Hematopoietic multipotent progenitor cell (in vitro differentiated cells): ENCODE results near the gene NFATC1. TPM values are rescaled to one million over a fixed set of nuclear protein-coding genes. Genes with fewer than 3 reads are reported as not detected.

Source experiments
- DNase-seq, 3 donors: peaks; one replicate each; pipeline ENCODE4 v3.0.0-alpha.2; 2011 to 2015; ENCODE audit warnings: low read depth in 2 of 3, low spot score in 2 of 3
- total RNA-seq: library from RNA; depleted of rRNA; stranded (reverse); fragments of >200 nt; gene quantifications from one replicate; pipeline ENCODE4 v1.2.3, GENCODE V29; 2012

Gene NFATC1
- total RNA-seq, 1 donor = 49.3 TPM

DNA sequence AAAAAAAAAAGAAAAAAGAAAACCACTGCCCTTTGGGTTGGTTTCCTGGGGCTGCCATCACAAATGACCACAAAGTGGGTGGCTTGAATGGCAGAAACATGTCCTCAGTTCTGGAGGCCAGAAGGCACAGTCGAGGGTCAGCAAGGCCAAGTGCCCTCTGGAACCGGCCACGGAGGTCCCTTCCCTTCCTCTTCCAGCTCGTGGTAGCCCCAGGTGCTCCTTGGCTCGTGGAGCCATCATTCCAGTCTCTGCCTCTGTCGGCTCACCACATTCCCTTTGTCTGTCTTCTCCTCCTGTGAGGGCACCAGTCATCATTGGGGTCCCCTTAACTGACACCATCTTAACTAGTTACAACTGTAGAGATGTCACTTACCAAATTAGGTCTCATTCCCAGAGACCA lies 8.5 kb upstream of the NFATC1 start:
- DNase-seq = no peak

DNA sequence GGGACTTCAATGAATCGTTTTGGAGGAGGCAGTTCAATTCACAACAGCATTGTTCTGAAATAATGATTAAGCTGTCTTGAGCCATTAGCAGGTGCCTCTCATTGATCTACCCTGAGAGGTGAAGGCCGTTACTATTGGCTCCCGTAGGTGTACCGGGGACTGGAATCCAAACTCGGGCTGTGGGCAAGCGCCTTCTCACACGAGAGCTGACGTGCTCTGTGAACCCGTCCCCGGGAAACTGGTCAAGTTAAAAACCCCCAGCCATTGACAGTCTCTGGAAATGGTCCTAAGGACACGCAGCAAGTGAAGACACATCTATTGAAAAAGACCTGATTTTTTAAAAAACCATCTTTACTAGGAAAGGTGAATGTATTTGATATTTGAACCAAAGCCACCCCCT lies 8.1 kb upstream of the NFATC1 start:
- DNase-seq = no peak

DNA sequence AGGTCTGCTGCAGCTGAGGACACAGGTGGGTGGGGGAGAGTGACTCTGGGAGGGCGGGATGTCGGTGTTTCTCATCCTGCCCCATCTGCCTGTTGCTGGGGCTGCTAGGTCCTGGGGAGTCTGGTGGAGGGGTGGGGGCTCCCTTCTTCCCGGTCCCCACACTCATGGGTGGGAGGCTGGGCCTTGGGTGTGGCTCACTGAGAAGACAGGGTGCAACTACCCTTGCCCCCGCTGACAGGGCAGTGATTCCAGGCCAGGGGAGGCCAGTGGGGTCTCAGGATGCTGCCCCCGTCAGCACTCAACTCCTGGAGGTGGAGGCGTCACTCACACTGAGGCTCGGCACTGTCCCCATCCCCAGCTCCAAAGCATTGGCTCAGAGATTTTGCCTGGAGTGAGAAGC lies 7.7 kb upstream of the NFATC1 start:
- DNase-seq = no peak

DNA sequence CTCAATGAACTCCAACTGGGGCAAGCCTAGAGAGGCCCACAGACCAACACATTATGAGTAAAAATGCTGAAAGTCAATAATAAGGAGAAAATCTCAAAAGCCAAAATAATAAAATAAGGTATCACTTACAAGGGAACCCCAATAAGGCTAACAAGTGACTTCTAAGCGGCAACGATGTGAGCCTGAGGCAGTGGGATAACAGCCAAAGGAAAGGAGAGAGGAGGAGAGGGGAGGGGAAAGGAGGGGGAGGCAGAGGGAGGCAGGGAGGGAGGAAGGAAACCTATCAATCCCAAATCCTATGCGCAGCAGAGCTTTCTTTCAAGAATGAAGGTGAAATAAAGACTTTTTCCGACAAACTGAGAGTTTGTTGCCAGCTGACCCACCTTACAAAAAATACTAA lies 6.0 kb upstream of the NFATC1 start:
- no peak for DNase-seq

DNA sequence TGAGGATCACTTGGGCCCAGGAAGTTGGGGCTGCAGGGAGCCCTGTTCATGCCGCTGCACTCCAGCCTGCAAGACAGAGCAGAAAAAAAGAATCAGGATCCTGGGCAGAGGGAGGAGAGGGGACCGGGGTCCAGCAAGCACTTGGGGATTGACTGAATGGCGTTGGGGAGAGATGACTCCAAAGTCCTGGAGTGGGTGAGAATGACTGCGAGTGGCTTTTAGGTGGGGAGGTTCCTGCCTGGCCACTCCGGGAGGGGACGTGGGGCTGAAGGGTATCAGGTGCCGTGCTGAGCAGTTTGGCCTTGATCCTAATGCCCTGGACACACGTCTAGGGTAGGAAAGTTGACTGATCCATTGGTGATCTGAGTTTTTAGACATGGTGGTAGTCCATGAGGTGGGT lies 3.5 kb upstream of the NFATC1 start:
- no peak for DNase-seq

DNA sequence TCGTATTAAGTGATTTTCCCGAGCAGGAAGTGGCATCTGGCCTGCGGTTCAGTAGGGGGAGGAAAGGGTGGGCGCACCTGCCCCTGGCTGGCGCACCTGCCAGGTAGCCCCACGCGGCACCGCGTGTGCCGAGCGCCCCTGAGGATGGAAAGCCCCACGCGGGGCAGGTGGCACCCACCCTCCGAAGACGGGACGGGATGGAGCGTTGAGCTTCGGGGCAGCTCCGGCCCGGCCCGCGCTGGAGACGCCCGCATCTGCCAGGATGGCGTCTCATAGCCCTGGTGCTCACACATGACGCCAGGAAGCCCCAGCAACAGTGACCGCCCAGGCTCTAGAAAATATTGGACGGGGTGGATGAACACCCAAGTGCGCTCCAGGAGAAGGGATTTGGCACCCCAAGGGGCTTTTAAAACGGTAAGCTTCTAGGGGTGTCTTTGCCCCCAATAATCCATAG lies 2.5 kb upstream of the NFATC1 start:
- DNase-seq = no peak

DNA sequence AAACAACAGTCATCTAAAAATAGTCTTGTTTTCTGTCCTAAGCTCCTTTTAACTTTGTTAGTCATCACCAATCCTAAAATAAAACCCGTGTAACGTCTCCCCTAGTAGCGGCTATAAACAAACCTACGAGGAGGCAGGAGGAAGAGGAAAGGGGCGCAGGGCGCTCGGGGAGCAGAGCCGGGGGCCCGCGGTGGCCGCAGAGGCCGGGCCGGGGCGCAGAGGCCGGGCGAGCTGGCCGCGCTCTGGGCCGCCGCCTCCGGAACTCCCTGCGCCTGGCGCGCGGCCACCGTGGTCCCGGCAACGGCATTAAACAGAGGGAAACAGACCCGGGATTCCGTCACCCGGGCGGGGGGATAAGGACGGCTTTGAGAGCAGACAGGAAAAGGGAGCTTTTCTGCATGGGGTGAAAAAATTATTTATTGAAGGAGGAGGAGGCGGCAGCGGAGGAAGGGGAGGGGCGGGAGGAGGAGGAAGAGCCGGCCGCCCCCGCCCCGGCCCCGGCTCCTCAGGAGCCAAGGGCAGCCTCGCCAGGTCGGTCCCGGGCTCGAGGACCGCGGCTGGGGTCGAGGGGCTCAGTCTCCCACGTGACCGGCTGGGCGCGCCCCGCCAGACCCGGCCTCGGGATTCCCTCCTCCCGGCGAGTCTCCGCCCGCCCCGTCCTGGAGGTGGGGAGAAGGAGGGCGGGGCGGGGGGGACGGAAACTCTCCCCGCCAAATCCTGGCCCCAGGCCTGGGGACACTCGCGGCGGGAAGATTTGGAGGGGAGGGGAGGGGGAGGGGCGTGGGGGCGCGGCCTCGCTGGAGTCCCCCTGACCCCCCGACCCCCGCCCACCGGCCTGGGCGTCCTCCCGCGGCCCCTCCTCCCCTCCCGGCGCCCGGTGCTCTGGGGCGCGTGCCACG lies 1.8 kb upstream of the NFATC1 start:
- DNase-seq = peak in 2 of 3 donors; percentile 89 to 91

DNA sequence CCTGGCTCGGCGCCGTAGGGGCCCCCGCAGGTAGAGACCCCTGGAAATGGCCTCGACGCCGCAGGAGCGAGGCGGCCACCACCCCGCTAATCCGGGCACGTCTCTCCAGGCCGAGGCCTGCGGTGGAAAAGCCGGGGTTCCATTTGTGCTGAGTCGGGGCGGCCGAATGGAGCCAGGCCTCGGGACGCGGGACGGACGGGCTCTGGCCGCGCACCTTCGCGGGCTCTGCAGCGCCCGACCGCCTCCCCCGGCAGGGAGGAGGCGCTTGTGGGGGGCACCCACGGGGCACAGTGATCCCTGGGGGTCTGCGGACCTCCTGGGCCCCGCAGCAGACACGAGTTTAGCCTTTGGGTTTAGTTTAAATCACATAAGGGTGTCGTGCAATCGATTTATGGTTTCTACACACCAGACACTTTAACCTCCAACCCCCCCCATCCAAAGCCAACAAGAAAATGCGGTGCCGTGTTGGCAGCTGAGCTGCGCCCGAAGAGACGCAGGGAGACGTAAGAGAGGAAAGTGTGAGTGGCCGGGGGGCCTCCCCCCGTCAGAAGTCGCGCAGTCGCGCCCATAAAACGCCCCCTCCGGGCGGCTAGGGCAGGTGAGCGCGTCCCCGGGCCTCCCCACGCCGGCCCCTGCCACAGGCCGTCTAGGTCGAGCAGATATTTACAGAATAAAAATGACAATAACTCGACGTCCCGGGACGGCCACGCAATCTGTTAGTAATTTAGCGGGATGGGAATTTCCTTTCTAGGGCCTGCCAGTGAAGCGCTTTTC lies 1.0 kb upstream of the NFATC1 start:
- peak in 2 of 3 donors; percentile 54 to 69 for DNase-seq

DNA sequence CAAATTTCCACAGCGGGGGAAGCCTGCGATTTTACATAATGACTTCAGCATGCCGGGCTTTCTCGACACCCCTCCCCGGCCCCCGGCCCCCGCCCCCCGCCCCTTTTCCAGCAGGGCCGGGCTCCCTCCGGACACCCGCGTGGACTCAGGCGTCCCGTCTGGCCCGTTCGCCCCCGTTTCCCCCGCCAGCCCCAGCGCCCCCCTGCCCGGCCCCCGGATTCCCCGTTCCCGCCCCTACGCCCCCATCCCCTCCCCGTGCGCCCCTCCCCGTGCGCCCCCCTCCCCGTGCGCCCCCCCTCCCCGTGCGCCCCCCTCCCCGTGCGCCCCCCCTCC lies 456 bp upstream of the NFATC1 start:
- DNase-seq = no peak

DNA sequence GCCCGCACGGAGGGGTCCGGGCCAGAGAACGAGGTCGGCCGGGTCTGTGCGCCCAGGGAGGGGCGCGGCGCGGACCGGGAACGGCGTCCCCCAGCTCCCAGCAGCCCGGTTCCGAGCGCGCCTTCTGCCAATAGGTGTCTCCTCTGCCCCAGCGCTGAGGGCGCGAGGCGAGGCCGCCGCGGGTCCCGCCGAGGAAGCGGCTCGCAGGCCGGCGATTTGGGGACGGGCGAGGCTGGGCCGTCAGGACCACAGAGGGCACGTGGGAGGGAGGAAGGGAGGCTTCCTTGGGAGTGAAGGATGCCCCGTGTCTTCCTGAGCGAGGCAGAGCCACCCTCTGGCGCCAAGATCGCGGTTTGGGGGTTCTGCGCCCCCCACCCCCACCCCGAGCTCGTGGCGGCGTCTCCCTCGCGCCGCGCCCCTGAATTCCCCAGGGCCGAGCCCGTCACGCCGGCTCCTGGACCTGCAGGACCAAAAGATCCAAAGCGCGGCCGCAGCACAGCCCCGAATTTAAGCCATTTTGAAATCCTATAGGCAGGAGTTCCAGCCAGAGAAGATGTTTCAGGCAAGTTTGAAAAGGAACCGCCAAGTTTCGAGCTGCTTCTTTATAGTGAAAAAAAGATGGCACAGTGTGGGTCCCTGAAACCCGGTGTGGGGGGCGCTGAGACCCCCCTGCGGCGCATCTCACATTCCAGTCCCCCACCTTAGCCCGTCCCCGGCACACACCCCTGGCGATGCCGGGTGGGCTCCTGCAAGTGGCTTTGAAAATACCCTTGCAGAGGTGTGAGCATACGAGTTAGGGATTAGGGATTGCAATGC lies 909 bp downstream of the NFATC1 start:
- DNase-seq = peak in 2 of 3 donors; percentile 22 to 42

DNA sequence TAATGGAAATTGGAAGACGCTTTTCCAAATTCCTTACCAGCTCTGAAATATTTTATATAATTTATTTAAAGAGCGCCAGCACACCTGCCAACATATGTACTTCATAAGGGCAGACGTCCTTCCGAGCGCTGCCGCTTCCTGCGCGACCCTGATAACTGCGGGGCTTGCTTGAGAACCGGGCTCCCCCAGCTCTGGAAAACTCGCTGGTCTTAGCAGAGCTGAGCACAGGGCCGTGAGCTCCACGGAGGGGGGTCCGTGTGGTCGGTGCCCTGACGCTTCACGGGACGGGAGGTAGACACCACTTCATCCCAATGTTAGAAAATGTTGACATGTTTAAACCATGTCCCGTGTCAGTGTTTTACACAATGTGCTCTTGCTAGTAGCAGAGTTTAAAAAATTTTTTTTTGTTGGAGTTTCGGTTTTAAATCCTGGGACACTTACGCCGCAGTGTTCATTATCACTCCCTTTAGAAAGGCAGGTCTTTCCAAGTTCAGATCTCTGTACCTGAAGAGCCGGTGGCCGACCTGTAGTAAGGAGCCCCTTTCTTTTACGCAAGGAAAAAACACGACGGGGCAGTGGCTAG lies 1.6 kb downstream of the NFATC1 start:
- no peak for DNase-seq

DNA sequence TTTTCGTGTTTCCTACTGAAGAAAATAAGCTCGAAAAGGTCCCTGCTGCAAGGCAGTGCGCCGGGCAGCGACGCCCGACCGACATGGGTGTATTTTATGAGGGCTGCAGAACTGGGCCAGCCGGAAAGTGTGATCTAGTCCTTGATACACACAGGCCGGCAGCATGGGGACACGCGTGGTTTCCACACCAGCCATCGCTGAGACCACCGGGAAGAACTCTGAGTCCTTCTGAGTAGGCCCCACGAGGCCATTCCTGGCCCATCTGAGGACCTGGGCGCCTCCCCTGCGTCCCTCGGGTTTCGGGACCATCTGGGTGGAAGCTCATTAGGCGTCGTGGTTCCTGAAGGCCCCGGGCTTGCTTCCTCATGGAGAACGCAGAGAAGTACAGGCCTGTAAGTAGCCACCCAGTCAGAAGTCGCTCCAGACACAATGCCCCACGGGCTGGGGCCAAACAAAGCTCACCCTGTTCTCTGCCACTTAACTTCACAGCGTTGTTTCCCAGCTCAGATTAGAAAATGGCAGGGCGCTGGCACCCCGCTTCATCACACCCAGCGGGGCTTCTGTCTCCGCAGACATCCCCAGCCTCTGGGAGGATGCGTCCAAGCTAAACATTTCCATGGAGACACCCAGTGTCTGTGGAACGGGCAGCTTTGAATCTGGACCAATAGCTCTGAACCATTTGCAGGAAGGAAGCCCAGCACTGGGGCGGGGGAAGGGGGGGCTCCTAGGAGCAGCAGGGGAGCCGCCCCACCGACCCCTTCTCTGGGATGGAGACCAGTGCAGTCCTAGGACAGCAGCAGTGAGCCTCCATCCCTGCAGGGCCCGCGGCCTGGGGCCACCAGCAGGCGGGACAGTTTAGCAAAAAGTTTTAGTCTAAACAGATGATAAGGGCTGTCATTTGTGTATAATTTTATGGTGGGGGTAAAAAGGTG lies 2.4 kb downstream of the NFATC1 start:
- no peak for DNase-seq

DNA sequence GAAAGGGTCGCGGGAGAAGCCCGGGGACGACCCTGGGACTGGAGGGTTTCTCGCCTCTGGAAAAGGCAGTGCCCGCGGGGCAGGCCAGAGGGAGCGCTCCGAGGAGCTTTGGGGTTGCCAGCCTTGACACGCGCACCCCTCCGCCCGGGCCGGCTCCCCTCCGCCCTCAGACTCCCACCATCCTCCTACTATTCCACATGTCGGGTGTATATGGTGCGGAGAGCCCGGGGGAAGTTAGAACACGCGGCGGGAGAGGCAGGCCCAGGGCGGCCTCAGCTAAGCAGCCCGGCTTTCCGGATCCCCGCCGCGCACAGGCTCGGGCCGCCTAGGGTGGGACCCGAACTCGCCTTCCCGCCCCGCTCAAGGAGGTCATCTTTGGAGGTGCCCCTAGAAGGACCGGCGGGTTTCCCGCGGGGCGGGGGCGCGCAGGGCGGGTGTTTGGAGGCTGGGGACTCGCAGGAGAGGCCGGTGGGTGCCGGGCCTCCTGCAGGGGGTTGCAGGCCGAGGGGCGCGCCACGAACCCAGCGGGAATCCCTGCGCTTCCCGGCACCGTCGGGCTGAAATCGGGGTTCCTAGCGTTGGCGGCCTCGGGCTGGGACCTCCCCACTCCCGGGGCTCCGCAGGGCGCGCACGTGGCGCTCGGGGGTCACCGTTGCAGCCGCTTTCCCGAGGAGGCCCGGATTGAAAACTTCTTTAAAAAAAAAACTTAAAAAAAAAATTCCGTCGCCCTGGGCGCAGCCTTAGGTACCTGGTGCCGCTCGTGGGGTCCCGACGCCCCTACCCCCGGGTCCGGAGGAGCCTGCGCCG lies 3.7 kb downstream of the NFATC1 start:
- DNase-seq = no peak

DNA sequence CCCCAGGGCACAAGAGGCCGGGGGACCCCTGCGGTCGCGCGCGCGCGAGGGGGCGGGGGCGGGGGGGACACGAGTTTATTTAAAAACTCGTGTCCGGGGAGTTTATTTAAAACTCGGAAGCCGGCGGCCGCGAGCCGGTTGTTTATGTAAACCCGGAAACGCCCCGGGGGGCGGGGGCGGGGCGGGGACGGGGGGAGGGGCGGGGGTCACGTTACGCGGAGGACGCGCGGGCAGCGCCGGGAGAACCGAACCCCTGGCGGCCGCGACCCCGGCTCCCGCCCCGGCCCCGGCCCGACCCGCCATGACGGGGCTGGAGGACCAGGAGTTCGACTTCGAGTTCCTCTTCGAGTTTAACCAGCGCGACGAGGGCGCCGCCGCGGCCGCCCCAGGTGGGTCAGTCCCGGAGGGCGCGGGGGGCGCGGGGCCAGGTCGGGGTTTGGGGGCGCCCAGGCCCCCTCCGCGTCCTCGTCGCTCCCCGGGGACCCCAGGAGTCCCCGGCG lies 4.4 kb downstream of the NFATC1 start:
- DNase-seq = peak in 2 of 3 donors; percentile 41 to 49

DNA sequence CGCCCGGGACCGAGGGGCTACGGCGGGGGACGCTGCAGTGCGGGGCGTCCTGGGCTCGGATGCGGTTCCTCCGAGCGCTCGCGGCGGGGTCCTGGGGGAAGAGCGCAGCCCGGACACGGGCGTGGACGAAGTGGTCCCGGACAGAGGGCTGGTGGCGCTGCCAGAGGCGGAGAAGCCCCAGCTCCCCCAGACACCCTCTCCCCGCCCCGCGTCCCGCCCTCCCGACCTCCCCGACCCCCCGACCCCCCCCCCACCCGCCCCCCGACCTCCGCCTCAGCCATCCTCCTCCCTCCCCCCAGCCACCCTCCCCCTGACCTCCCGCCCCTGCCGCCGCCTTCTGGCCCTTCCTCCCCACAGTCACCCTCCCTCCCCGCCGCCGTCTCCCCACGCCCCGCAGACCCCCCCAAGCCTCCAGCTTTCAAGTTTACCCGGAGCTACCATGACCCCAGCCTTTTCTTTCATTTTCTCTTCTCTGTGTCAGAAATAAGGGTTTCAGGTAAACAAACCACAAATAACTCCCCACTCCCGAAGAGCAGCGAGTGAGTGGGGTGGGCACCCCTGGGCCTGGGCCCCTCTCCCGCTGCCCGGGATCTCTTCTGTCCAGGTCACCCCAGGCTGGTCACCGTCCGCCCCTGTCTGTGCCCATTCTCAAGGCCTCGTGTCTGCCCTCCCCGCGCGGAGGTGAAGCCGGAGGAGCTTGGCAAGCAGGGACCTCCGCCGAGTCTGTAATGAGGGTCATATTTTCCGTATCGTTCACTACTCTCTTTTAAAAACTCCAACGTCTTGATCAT lies 5.1 kb downstream of the NFATC1 start:
- DNase-seq = peak in 2 of 3 donors; percentile 71 to 75

DNA sequence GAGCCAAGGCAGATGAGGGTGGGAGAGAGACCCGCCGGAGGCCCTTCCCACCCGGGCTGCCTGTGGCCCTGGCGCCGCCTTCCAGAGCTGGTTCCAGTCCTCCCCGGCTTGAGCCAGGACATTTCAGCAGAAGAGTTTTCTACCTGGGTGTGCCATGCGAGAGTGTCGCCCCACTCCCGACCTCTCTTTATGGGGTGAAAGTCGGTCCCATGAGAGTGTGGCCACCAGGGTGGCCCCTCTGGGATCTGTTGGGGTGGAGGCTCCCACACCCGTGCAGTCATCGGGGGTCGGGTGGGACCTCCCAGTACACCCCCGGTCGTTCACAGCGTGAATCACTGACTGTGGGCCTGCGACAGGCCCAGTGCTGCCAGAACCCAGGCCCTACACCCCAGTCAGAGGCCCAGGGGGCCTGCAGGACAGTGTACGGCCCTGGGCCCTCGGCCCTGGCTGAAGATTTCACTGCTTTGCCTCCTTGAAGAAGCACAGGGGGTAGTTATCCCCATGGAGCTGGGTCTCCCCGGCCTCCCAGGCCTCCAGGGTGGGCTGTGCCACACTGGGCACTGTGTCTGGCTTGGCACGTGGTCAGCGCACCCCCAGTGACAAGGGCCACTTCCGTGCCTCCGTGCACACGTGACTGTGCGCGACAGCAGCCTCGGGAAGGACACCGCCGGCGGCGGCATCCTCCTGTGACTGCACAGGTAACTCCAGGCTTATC lies 5.9 kb downstream of the NFATC1 start:
- DNase-seq = no peak

DNA sequence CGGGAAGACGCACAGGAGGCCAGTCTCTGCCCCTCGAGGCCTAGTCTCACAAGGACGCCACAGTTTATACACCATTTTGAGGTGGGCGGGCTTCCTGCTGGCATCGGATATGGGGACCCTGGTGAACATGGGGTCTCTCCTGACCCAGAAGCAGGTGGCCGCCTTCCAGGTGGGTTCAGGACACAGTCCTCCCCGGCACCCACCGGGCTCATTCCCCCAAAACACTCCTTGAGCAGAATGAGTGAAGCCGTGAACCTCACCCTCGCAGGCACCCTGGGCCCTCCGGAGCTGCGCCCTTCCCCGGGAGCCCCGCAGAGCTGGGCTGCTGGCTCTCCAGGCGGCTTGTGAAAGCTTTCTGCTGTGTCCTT lies 6.5 kb downstream of the NFATC1 start:
- no peak for DNase-seq
